Muscle layer of colon (tissue), 2 donors: Measurements from ENCODE around the gene CHCHD4.

Experiments used
- H3K27ac ChIP-seq: one replicate; pipeline ENCODE4 v1.7.0; 2013; ENCODE audit warnings: low read depth, mild to moderate bottlenecking, low read length, moderate library complexity
- H3K27me3 ChIP-seq, 2 donors: one replicate each; pipeline ENCODE4 v1.7.0; 2013; ENCODE audit warnings: low read length in 2 of 2, mild to moderate bottlenecking in 2 of 2; ENCODE audit not compliant: insufficient read depth in 2 of 2, control insufficient read depth in 1 of 2
- H3K36me3 ChIP-seq: one replicate; pipeline ENCODE4 v1.7.0; 2013; ENCODE audit warnings: mild to moderate bottlenecking, low read length; ENCODE audit not compliant: insufficient read depth
- H3K4me1 ChIP-seq: one replicate; pipeline ENCODE4 v1.7.0; 2013; ENCODE audit warnings: mild to moderate bottlenecking, low read length; ENCODE audit not compliant: insufficient read depth
- H3K4me3 ChIP-seq, 2 donors: one replicate each; pipeline ENCODE4 v1.7.0; 2013; ENCODE audit warnings: low read length in 2 of 2, low read depth in 1 of 2, mild to moderate bottlenecking in 1 of 2, moderate library complexity in 1 of 2
- H3K9ac ChIP-seq: one replicate; pipeline ENCODE4 v1.7.0; 2013; ENCODE audit warnings: low read length
- H3K9me3 ChIP-seq: one replicate; pipeline ENCODE4 v1.7.0; 2013; ENCODE audit warnings: mild to moderate bottlenecking, low read length
- donor health status: abdominal sarcoma.
- donor health status: Adenocarcinoma of cecum.

CHCHD4 gene

GRCh38 chr3:14124615-14125192, at the start of gene CHCHD4, which contains the start of gene TMEM43:
TSS of gene CHCHD4 (minus strand) at chr3:14124870. CDS start at chr3:14124676, 194 bp downstream.
TSS of gene TMEM43 (plus strand) at chr3:14125052. CDS start at chr3:14125194, 142 bp downstream.
- H3K9me3 ChIP-seq, result no peaks in the 10 kb centered on the region
- peak within 1 kb of the TSS; percentile 88 for H3K9ac ChIP-seq
- H3K4me3 ChIP-seq, result peak within 1 kb of the TSS; percentile 89 to 92
- peak within 1 kb of the TSS; percentile 88 for H3K27ac ChIP-seq
- H3K27me3 ChIP-seq, result no peaks in the 10 kb centered on the region
- peaks cover 36% of the 10 kb centered on the region for H3K4me1 ChIP-seq
- H3K36me3 ChIP-seq, result peaks cover 32% of the 10 kb centered on the region

- no peak overlapping the region for H3K4me3 ChIP-seq
- no peaks in the 10 kb centered on the region for H3K9me3 ChIP-seq
- no peak overlapping the region for H3K27ac ChIP-seq
- no peaks in the 10 kb centered on the region for H3K27me3 ChIP-seq
- no peak overlapping the region for H3K9ac ChIP-seq
- peaks cover 51% of the 10 kb centered on the region for H3K36me3 ChIP-seq
- H3K4me1 ChIP-seq, result peaks cover 10% of the 10 kb centered on the region
Measured at GRCh38 chr3:14172496-14172895, 47.8 kb upstream of the CHCHD4 start.

GRCh38 chr3:14170531-14171159, 46.0 kb upstream of the CHCHD4 start:
- Histone ChIP-seq H3K4me3 (no peak overlapping the region), H3K9ac (no peak overlapping the region), H3K27me3 (no peaks in the 10 kb centered on the region), H3K9me3 (no peaks in the 10 kb centered on the region), H3K36me3 (peaks cover 69% of the 10 kb centered on the region), H3K4me1 (no peaks in the 10 kb centered on the region), H3K27ac (no peak overlapping the region)

- no peak overlapping the region for H3K27ac ChIP-seq
- no peak overlapping the region for H3K4me3 ChIP-seq
Measured at GRCh38 chr3:14169871-14170270, 45.2 kb upstream of the CHCHD4 start.

GRCh38 chr3:14169435-14169834, 44.8 kb upstream of the CHCHD4 start:
- H3K9ac ChIP-seq, result no peak overlapping the region
- H3K27ac ChIP-seq, result no peak overlapping the region
- no peaks in the 10 kb centered on the region for H3K4me1 ChIP-seq
- H3K27me3 ChIP-seq, result no peaks in the 10 kb centered on the region
- no peak overlapping the region for H3K4me3 ChIP-seq
- no peaks in the 10 kb centered on the region for H3K9me3 ChIP-seq
- H3K36me3 ChIP-seq, result peaks cover 81% of the 10 kb centered on the region

More at GRCh38 chr3:14169871-14170270, 45.2 kb upstream of the CHCHD4 start:
- peaks cover 77% of the 10 kb centered on the region for H3K36me3 ChIP-seq
- no peaks in the 10 kb centered on the region for H3K4me1 ChIP-seq
- H3K9me3 ChIP-seq, result no peaks in the 10 kb centered on the region
- H3K27me3 ChIP-seq, result no peaks in the 10 kb centered on the region
- H3K9ac ChIP-seq, result no peak overlapping the region

GRCh38 chr3:14166877-14167603, 42.4 kb upstream of the CHCHD4 start:
- H3K9me3 ChIP-seq, result no peaks in the 10 kb centered on the region
- peaks cover 91% of the 10 kb centered on the region for H3K36me3 ChIP-seq
- no peak overlapping the region for H3K27ac ChIP-seq
- H3K27me3 ChIP-seq, result no peaks in the 10 kb centered on the region
- H3K4me1 ChIP-seq, result no peaks in the 10 kb centered on the region
- no peak overlapping the region for H3K9ac ChIP-seq
- H3K4me3 ChIP-seq, result no peak overlapping the region

- no peak overlapping the region for H3K4me3 ChIP-seq
- no peaks in the 10 kb centered on the region for H3K27me3 ChIP-seq
- H3K4me1 ChIP-seq, result no peaks in the 10 kb centered on the region
- H3K27ac ChIP-seq, result no peak overlapping the region
- no peak overlapping the region for H3K9ac ChIP-seq
- H3K36me3 ChIP-seq, result peaks cover 90% of the 10 kb centered on the region
- peaks cover 7% of the 10 kb centered on the region for H3K9me3 ChIP-seq
Measured at GRCh38 chr3:14162178-14162577, 37.5 kb upstream of the CHCHD4 start.

- Histone ChIP-seq H3K27me3 (no peaks in the 10 kb centered on the region), H3K27ac (no peak overlapping the region), H3K9ac (no peak overlapping the region), H3K9me3 (peaks cover 7% of the 10 kb centered on the region), H3K4me1 (no peaks in the 10 kb centered on the region), H3K4me3 (no peak overlapping the region), H3K36me3 (peaks cover 91% of the 10 kb centered on the region)
Measured at GRCh38 chr3:14161282-14161681, 36.6 kb upstream of the CHCHD4 start.

GRCh38 chr3:14159426-14159825, 34.8 kb upstream of the CHCHD4 start:
- Histone ChIP-seq H3K27ac (no peak overlapping the region), H3K36me3 (peaks cover 76% of the 10 kb centered on the region), H3K4me1 (no peaks in the 10 kb centered on the region), H3K27me3 (no peaks in the 10 kb centered on the region), H3K9me3 (peaks cover 7% of the 10 kb centered on the region), H3K9ac (no peak overlapping the region), H3K4me3 (no peak overlapping the region)

GRCh38 chr3:14158370-14158769, 33.7 kb upstream of the CHCHD4 start:
- H3K4me1 ChIP-seq, result no peaks in the 10 kb centered on the region
- H3K36me3 ChIP-seq, result peaks cover 76% of the 10 kb centered on the region
- no peak overlapping the region for H3K27ac ChIP-seq
- H3K4me3 ChIP-seq, result no peak overlapping the region
- no peaks in the 10 kb centered on the region for H3K27me3 ChIP-seq
- peaks cover 7% of the 10 kb centered on the region for H3K9me3 ChIP-seq
- no peak overlapping the region for H3K9ac ChIP-seq

GRCh38 chr3:14157951-14158350, 33.3 kb upstream of the CHCHD4 start:
- peaks cover 76% of the 10 kb centered on the region for H3K36me3 ChIP-seq
- no peaks in the 10 kb centered on the region for H3K4me1 ChIP-seq
- H3K4me3 ChIP-seq, result no peak overlapping the region
- peaks cover 7% of the 10 kb centered on the region for H3K9me3 ChIP-seq
- H3K9ac ChIP-seq, result no peak overlapping the region
- no peaks in the 10 kb centered on the region for H3K27me3 ChIP-seq
- H3K27ac ChIP-seq, result no peak overlapping the region
